Hippocampal formation (tissue), 2 donors: Measurements from ENCODE around the gene PLCL1.
A peak's percentile ranks its signal among the peaks of the same experiment; 100 is the strongest.

ENCODE experiments used
- DNase-seq, 2 donors: peaks; one replicate each; lab custom pipeline; 2025; lab: John Stamatoyannopoulos, UW

The PLCL1 gene

GRCh38 chr2:197857476-197858107, 53.2 kb downstream of the PLCL1 start:
- no peak for DNase-seq

DNA sequence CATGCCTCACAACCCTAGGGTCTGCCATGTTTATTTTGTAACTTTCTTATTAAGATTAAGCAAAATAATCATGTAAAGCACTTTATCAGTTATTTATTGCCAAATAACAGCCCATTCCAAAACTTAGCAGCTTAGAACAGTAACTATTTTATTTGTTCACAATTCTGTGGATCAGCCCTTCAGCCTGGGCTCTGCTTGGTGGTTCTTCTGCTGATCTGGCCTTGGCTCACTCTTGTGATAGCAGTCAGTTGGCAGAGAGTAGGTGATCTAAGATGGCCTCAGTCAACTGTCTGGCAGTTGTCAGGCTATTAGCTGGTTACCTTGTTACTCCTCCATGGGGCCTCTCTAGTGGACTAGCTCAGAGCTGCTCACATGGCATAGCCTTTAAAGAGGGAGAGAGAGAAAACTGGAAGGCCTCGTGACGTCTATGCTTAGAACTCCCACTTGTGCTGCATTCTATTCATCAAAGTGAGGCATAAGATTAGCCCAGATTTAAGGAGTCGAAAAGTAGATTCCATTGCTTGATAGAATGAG, 54.3 kb downstream of the PLCL1 start:
- DNase-seq = no peak

DNA sequence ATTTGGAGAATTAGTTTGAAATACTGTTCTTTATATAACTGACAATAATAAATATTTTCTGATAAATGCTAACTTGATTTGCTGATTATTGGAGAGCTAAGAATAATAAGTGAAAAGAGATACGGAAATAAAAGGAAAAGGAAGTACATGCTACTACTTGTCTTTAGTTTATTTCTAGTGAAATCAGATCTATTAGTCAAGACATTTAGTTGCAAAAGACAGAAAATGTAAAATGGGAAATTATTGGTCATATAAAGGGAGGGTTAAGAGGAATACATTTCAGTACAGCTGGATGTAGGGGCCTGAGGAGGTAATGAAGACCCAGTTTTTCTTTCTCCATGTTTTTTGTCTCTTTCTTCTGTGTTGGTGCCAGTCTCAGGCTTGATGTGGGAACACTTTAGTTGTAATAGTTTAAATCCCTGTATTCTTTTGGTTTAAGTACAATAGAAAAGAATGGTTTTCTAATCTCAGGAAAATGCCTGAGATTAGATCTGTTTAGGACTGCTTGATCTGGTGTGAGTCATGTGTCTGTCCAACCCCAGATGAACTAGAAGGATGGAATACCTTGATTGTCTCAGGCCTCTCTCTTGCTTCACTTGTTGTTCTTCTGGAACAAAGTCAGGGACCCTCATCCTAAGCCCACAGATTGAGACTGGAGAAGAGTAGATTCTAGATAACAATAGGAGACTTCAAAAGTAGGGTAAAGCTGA, 58.0 kb downstream of the PLCL1 start:
- no peak for DNase-seq

- no peak for DNase-seq
Measured at GRCh38 chr2:197863744-197864143, 59.4 kb downstream of the PLCL1 start.

GRCh38 chr2:197866455-197866854, 62.1 kb downstream of the PLCL1 start:
- no peak for DNase-seq

- DNase-seq = no peak
Measured at GRCh38 chr2:197867033-197867432, 62.6 kb downstream of the PLCL1 start.

DNA sequence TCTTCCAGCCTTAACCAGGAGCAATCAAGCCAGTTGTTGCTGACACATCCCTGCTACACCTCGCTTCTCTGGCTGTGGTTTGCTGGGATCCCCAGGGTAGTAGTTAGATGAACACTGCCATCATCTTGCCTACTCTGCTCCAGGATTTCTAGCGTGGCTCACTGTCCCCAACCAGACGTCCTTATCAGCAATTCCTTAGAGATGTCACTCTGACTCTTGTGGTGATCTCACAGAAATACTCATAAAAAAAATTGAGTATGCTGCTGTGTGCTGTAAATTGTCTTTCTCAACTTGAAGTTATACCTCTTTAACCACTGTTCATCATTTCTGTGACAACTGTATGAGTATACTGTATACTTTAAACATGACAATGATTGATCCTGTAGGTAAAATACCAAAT, 63.2 kb downstream of the PLCL1 start:
- DNase-seq = no peak

DNA sequence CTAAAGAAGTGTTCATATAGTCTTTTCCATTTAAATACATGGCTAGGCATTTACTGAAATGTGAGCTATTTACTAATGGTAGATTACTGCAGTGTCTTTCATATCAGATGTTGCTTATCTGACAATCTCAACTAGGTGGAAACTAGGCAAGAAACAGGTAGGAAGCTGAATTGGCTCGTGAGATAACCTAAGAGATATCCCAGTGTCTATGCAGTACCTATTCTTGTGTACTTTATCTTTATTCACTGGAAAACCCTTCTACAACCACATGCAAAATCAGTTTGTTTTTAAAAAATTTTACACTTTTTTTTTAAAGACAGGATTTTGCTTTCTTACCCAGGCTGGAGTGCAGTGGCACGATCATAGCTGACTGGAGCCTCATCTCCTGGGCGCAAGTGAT, 63.8 kb downstream of the PLCL1 start:
- DNase-seq = no peak

GRCh38 chr2:197869041-197869440, 64.6 kb downstream of the PLCL1 start:
- no peak for DNase-seq

GRCh38 chr2:197869501-197870111, 65.2 kb downstream of the PLCL1 start:
- DNase-seq = no peak

DNA sequence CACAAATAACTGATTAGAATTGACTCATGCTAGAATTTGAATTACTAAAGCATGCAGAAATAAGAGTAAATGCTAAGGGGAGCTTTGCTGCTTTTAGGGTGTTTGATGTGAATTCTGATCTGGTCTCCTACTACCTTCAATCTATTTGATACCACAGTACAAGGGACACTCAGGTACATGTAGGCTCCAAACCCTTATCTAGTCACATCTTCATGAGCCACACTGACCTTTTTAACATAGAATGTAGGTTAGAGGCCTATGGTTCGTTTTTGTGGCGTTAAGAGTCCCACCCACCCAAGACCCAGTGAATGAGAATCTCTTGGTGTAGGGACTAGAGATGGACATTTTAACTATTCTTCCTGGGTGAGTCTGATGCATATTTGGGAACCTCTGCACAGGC, 65.7 kb downstream of the PLCL1 start:
- DNase-seq = no peak

- no peak for DNase-seq
Measured at GRCh38 chr2:197871780-197872456, 67.5 kb downstream of the PLCL1 start.

GRCh38 chr2:197873293-197873701, 68.9 kb downstream of the PLCL1 start:
- DNase-seq = peak; percentile 22 to 45

- peak in 1 of 2 donors; percentile 21 for DNase-seq
Measured at GRCh38 chr2:197875763-197876162, 71.4 kb downstream of the PLCL1 start.

- no peak for DNase-seq
Measured at GRCh38 chr2:197876524-197876923, 72.1 kb downstream of the PLCL1 start.

DNA sequence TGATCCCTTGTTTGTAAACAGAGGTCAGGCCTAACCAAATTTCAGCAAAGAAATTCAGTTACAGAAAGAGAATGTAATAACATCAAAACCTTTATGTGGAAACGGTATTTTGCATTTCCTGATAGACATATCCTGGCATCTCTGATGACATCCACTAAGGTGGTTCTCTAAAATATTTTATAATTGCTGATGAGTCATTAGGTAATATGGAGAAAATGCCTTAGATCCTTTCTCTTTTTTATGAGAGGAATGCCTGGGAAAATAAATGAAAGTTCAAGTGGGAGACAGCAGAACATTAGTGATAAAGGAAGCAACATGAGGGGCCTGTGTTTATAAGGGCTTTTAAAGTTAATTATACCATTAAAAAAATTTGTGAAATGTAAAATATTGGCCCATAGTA, 72.6 kb downstream of the PLCL1 start:
- DNase-seq = no peak

DNA sequence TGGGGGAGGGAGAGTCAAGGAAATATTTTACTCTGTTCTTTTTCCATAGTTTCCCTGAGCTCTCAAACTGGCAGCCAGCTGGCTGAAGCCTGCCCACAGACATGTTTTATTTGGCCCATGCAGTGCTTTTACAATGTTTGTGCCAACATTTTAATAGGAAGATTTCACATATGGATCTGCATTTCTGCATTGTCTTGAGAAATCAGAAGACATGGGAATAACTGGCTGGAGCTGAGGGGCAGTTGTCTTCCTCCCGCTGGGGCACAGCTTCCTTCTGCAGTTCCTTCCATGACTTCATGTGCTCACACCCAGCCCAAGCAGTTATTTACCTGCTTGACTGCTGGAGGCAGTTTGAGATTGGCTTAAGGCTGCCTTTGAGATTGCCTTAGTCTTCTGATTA, 74.4 kb downstream of the PLCL1 start:
- DNase-seq = no peak

GRCh38 chr2:197879812-197880408, 75.5 kb downstream of the PLCL1 start:
- DNase-seq = no peak

- DNase-seq = no peak
Measured at GRCh38 chr2:197883354-197884032, 79.1 kb downstream of the PLCL1 start.

DNA sequence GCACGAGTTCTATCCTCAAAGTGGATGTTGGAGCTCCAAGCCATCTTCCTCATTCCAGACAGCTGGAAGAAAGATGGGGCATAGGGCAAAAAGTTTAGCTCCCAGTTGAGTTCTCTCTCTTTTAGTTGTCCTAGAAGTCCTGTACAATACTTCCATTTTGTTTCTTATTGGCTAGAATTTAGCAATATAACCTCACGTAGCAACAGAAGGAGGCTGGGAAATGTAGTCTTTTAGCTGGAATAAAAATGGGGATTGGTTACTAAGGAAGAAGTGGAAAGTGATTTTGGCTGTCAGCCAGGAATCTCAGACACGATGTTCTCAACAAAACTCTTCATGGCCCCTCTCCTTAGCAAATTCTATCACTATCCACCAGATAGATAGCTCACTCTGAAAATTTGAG, 79.9 kb downstream of the PLCL1 start:
- no peak for DNase-seq

GRCh38 chr2:197885126-197885525, 80.7 kb downstream of the PLCL1 start:
- DNase-seq = no peak

GRCh38 chr2:197885587-197885986, 81.2 kb downstream of the PLCL1 start:
- DNase-seq = no peak
